ENCODE results near the gene SLC44A1. TPM values are rescaled to one million over a fixed set of nuclear protein-coding genes. Genes with fewer than 3 reads are reported as not detected.

Gene SLC44A1
- polyA plus RNA-seq, 1 of the 3 experiments (the other 2 are of a cell fraction) = 4.5 TPM

- H2AFZ ChIP-seq (ENCODE audit: low read depth) = no peak overlapping the region
- POLR2A ChIA-PET = no interaction called here
- no peaks in the 10 kb centered on the region for H3K79me2 ChIP-seq (ENCODE audit: insufficient read depth)
- H3K27ac ChIP-seq (ENCODE audit: low read depth in 2 of 2, low read length in 1 of 2) = no peak overlapping the region
- H4K20me1 ChIP-seq (ENCODE audit: insufficient read depth) = no peaks in the 10 kb centered on the region
- H3K4me2 ChIP-seq = no peak overlapping the region
- H3K36me3 ChIP-seq (replicated peaks in 1 of 2; ENCODE audit: control insufficient read depth in 1 of 2, insufficient read depth in 2 of 2, low read length in 1 of 2) = no peaks in the 10 kb centered on the region
- H3K9ac ChIP-seq = no peak overlapping the region
- H3K27me3 ChIP-seq (ENCODE audit: insufficient read depth) = no peaks in the 10 kb centered on the region
- no peak for DNase-seq
- no peaks in the 10 kb centered on the region for H3F3A ChIP-seq (replicated peaks; ENCODE audit: insufficient read depth)
- WGBS (ENCODE audit: low lambda C conversion rate) = 100% methylated on average over 1 of the region's 1 CpG
- no peaks in the 10 kb centered on the region for H3K9me3 ChIP-seq
- no peak overlapping the region for H3K4me3 ChIP-seq (ENCODE audit: low read depth in 2 of 2, low read length in 1 of 2)
- H3K4me1 ChIP-seq (ENCODE audit: control insufficient read depth in 1 of 2, insufficient read depth in 2 of 2, low read depth in 1 of 2, low read length in 1 of 2) = no peaks in the 10 kb centered on the region; a peak in 1 of 4 replicates
- CTCF ChIA-PET = no interaction called here
- no peak for TF ChIP-seq EP300 (IDR thresholded peaks at IDR 0.05; ENCODE audit: borderline replicate concordance in 1 of 2, low read depth in 1 of 2, low read length in 1 of 2)
- no peak for TF ChIP-seq TEAD4 (IDR thresholded peaks at IDR 0.05; ENCODE audit: borderline replicate concordance, insufficient read depth)
- TF ChIP-seq REST (IDR thresholded peaks at IDR 0.05; ENCODE audit: low read depth, low read length) = no peak
- no peak for TF ChIP-seq TCF12 (IDR thresholded peaks at IDR 0.05)
- no peak for TF ChIP-seq CHD2 (IDR thresholded peaks at IDR 0.05; ENCODE audit: low read length, partially characterized antibody)
- no peak for TF ChIP-seq MXI1 (IDR thresholded peaks at IDR 0.05; ENCODE audit: low read depth, low read length)
- TF ChIP-seq MEF2A (IDR thresholded peaks at IDR 0.05; ENCODE audit: borderline replicate concordance, low read depth) = no peak
- TF ChIP-seq FOSL2 (IDR thresholded peaks at IDR 0.05; ENCODE audit: borderline replicate concordance, low read depth) = no peak
- no peak for TF ChIP-seq FOXM1 (IDR thresholded peaks at IDR 0.05; ENCODE audit: low read depth)
- H3K9me2 ChIP-seq = no peaks in the 10 kb centered on the region
These were observed 29.3 kb downstream of the SLC44A1 start for GRCh38 chr9:105273731-105274130.

GRCh38 chr9:105275111-105275510 is 30.7 kb downstream of the SLC44A1 start:
- Histone ChIP-seq H3K4me1 (ENCODE audit: control insufficient read depth in 1 of 2, insufficient read depth in 2 of 2, low read depth in 1 of 2, low read length in 1 of 2) (no peaks in the 10 kb centered on the region; a peak in 1 of 4 replicates), H2AFZ (ENCODE audit: low read depth) (no peak overlapping the region), H3K9me2 (no peaks in the 10 kb centered on the region), H3K79me2 (ENCODE audit: insufficient read depth) (no peaks in the 10 kb centered on the region), H3F3A (replicated peaks; ENCODE audit: insufficient read depth) (no peaks in the 10 kb centered on the region), H4K20me1 (ENCODE audit: insufficient read depth) (no peaks in the 10 kb centered on the region), H3K27ac (ENCODE audit: low read depth in 2 of 2, low read length in 1 of 2) (peak overlapping the region in 1 of 2 experiments; percentile 18; a peak in 1 of 4 replicates), H3K4me2 (no peak overlapping the region), H3K9me3 (no peaks in the 10 kb centered on the region), H3K9ac (no peak overlapping the region), H3K36me3 (replicated peaks in 1 of 2; ENCODE audit: control insufficient read depth in 1 of 2, insufficient read depth in 2 of 2, low read length in 1 of 2) (no peaks in the 10 kb centered on the region), H3K27me3 (ENCODE audit: insufficient read depth) (no peaks in the 10 kb centered on the region), H3K4me3 (ENCODE audit: low read depth in 2 of 2, low read length in 1 of 2) (no peak overlapping the region)
- ChIA-PET POLR2A (no interaction called here), CTCF (interaction anchor here (0.8 kb wide), 1 partner anchor 31 kb away, joined by 3 read pairs; the partner anchor contains the start of gene SLC44A1)
- WGBS (ENCODE audit: low lambda C conversion rate) = 63% methylated on average over 1 of the region's 1 CpG
- no peak for DNase-seq
- TF ChIP-seq FOXM1 (IDR thresholded peaks at IDR 0.05; ENCODE audit: low read depth) (no peak), EP300 (IDR thresholded peaks at IDR 0.05; ENCODE audit: borderline replicate concordance in 1 of 2, low read depth in 1 of 2, low read length in 1 of 2) (no peak), ZBTB33 (IDR thresholded peaks at IDR 0.05; ENCODE audit: borderline replicate concordance, low read depth) (no peak), EZH2phosphoT487 (IDR thresholded peaks at IDR 0.05; ENCODE audit: borderline replicate concordance, low read depth) (no peak), CHD2 (IDR thresholded peaks at IDR 0.05; ENCODE audit: low read length, partially characterized antibody) (no peak), MEF2A (IDR thresholded peaks at IDR 0.05; ENCODE audit: borderline replicate concordance, low read depth) (no peak), USF2 (IDR thresholded peaks at IDR 0.05; ENCODE audit: borderline replicate concordance, low read depth, low read length) (no peak), FOSL2 (IDR thresholded peaks at IDR 0.05; ENCODE audit: borderline replicate concordance, low read depth) (no peak), REST (IDR thresholded peaks at IDR 0.05; ENCODE audit: low read depth, low read length) (no peak), SMC3 (IDR thresholded peaks at IDR 0.05; ENCODE audit: low read depth, low read length) (no peak), NRF1 (IDR thresholded peaks at IDR 0.05; ENCODE audit: low read depth, low read length) (no peak), MXI1 (IDR thresholded peaks at IDR 0.05; ENCODE audit: low read depth, low read length) (no peak), ELF1 (IDR thresholded peaks at IDR 0.05) (no peak)
